ENCODE data around the gene ENDOD1.
A peak's percentile ranks its signal among the peaks of the same experiment; 100 is the strongest.
"Not testable (repeated sequence)": the region's sequence is repeated elsewhere in the genome, so short reads cannot be mapped to it uniquely, and the experiment has no call there.

ENDOD1 gene

DNA sequence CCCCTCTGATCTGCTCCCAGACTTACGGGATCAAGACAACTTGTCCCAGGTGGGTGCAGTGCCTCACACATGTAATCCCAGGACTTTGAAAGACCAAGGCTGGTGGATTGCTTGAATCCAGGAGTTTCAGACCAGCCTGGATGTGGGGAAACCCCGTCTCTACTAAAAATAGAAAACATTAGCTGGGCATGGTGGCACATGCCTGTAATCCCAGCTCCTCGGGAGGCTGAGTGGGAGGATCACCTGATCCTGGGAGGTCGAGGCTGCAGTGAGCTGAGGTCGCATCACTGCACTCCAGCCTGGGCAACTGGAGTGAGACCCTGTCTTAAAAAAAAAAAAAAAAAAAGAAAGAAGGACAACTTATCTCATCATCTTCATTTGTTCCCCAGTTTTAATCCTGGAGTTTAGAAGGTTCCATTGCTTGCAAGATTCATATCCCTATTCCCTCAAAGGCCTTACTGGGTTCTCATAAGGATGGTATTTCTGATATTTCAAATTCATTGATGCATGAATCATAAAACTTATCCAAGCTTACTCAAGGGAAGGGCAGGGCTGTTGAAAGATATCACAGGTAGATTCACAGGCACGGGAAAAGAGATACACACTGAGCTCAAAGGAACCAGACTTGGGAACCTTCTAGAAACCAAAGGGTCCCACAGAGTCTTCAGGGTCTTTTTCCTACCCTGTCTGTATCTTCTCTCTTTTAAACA, 14.6 kb downstream of the ENDOD1 start:
- DNase-seq (ENCODE audit: low read depth in 2 of 2): no peak

- DNase-seq (ENCODE audit: low read depth in 2 of 2): no peak
Measured at GRCh38 chr11:95104856-95105255, 15.2 kb downstream of the ENDOD1 start.

DNA sequence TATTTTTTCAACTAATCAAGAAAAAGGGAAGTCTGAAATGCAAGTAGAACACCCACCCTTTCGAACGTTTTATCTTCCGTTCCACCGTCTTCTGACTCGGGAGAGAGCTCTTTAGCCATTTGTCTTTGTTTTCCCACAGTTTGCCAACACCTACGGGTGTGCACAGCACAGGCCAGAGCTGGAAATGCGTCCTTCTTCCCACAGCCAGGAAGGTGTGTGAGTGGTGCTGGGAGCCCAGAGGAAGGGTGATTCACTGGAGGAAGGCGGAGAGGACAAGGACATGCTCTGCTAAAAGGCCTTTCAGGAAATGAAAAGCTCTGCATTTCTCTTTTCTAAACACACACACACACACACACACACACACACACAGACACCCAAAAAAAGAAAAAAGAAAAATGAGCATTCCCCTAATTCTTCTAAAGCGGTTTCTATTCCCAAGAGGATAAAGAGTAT, 18.5 kb downstream of the ENDOD1 start:
- DNase-seq (ENCODE audit: low read depth in 2 of 2): peak in 1 of 2 experiments; percentile 12

- peak in 1 of 2 experiments; percentile 10 for DNase-seq (ENCODE audit: low read depth in 2 of 2)
Measured at GRCh38 chr11:95108671-95109551, 19.3 kb downstream of the ENDOD1 start.

DNA sequence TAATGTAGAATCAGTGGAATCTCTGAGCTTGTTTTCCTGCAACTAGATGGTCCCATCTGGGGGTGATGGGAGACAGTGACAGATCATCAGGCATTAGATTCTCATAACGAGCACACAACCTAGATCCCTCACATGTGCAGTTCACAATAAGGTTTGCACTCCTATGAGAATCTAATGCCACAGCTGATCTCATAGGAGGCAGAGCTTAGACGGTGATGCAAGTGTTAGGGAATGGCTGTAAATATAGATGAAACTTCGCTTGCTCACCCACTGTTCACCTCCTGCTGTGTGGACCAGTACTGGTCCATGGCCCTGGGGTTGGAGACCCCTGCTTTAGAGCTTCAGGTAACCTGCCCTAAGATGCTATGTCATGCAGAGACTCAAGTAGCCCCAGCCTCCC, 21.8 kb downstream of the ENDOD1 start:
- DNase-seq (ENCODE audit: low read depth in 2 of 2): not testable (repeated sequence)

DNA sequence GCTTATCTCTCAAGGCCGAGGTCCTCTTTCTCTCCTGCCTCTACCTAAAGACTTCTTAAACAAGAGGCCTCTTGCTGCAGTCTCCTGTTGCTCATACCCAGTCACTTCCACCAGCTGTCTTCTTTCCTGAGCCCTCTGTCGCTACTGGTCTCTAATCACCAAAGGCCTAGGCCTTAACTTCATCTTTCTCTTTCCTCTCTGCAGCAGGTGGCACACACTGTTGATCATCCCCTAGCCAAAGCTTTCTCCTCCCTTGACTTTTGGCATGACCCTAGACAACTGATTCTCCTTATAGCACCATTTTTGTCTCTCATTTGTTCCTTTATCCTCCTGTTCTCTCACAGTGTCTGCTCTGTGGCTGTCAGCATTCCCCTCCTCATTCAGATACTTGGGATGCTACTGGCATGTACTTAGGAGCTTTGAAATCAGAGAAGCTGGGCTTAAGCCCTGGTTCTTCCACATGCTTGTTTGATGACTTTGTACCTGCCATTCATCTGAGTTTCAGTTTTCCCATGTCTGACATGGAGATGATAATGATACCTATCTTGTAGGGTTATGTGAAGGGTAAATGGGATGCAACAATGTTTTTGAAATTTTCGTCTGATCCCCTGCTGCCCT, 22.4 kb downstream of the ENDOD1 start:
- no peak for DNase-seq (ENCODE audit: low read depth in 2 of 2)

GRCh38 chr11:95115597-95115996, 26.0 kb downstream of the ENDOD1 start:
- no peak for DNase-seq (ENCODE audit: low read depth in 2 of 2)

DNA sequence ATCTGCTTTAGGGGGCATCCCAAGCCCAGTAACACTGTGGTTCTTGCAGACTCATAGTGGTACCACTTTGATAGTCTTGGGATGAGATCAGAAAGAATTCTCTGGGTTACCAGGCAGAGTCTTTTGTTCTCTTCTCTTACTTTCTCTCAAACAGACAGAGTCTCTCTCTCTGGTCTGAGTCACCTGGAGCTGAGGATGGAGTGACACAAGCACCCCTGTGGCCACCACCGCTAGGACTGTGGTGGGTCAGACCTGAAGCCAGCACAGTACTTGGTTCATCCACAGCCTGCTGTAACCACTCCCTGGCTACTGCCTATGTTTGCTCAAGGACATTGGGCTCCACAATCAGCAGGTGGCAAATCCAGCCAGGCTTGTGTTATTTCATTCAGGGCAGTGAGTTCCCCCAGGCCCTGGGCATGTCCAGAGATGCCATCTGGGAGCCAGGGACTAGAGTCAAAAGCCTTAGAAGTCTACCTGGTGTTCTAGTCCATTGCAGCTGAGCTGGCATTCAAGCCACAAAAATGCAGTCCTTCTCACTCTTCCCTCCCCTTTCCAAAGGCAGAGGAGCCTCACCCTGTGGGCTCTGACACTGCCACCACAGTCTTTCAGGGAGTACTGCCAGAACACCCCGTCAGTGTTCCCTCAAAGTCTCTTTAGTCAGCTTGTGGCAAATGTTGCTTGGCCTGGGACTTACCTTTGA, 29.9 kb downstream of the ENDOD1 start:
- no peak for DNase-seq (ENCODE audit: low read depth in 2 of 2)

- DNase-seq (ENCODE audit: low read depth in 2 of 2): no peak
Measured at GRCh38 chr11:95121698-95122097, 32.1 kb downstream of the ENDOD1 start.

- no peak for DNase-seq (ENCODE audit: low read depth in 2 of 2)
Measured at GRCh38 chr11:95123556-95123955, 33.9 kb downstream of the ENDOD1 start.

GRCh38 chr11:95128602-95129001, 39.0 kb downstream of the ENDOD1 start:
- no peak for DNase-seq (ENCODE audit: low read depth in 2 of 2)

DNA sequence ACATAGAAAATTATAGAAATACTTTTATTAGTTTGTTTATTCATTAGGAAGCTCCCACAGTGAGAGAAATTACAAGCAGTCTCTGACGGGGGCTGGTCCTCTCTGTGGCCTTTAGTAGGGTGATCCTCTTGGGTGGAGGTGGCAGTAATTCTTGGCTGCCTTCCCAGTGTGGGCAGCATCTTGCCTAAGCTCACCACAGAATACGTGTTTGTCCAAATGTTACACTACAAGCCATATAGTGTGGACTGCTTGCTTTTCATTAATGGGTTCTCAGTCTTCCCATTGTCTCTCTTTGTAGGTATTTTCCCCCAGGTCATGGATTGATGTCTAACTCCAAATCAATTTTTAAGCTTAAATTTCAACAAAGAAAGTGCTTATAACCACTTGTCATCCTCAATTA, 43.3 kb downstream of the ENDOD1 start:
- no peak for DNase-seq (ENCODE audit: low read depth in 2 of 2)

- peak in 1 of 2 experiments; percentile 43 for DNase-seq (ENCODE audit: low read depth in 2 of 2)
Measured at GRCh38 chr11:95134491-95134890, 44.8 kb downstream of the ENDOD1 start.

- no peak for DNase-seq (ENCODE audit: low read depth in 2 of 2)
Measured at GRCh38 chr11:95135155-95135554, 45.5 kb downstream of the ENDOD1 start.

DNA sequence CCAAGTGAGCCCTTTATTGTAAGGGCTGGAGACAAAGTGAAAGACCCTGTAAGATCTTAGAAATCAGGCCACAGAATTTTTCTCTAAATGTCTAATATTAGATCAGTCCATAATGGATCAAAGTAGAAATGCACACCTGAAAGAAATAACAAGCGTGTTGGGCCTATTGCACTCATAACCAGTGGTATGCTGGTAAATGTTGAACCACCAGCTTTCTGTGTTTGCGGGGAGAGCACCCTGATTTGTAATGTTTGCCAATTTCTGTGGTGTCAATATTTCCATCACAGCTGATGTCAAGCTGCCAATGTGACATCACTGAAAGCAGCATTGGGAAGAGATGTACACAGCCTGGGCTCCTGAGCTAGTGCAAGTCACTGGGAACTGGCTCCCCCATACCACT, 46.2 kb downstream of the ENDOD1 start:
- DNase-seq (ENCODE audit: low read depth in 2 of 2): no peak

DNA sequence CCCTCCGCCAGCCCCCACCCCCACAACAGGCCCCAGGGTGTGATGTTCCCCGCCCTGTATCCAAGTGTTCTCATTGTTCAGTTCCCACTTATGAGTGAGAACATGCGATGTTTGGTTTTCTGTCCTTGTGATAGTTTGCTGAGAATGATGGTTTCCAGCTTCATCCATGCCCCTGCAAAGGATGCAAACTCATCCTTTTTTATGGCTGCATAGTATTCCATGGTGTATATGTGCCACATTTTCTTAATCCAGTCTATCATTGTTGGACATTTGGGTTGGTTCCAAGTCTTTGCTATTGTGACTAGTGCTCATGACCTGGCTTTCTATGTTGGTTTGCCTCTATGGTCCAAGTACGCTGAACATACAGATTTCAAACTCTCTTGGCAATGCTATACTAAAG, 47.1 kb downstream of the ENDOD1 start:
- DNase-seq (ENCODE audit: low read depth in 2 of 2): not testable (repeated sequence)

DNA sequence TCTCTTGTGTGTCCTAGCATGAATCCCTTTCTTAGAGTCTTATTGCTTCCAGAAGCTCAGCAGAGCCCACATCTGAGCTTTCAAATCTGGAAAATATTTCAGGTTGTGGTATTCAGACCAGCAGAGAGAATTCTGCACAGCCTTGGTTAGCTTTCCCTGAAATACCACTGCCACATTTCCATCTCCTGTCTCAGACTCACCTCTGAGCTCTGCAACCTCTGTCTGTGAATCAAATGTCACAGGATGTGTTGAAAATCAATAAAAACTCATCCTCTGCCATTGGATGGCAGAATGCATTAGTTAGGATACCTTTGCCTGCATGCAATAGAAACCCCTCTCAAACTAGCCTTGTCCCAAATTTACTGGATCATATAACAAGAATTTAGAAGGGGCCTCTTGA, 47.7 kb downstream of the ENDOD1 start:
- DNase-seq (ENCODE audit: low read depth in 2 of 2): no peak

- no peak for DNase-seq (ENCODE audit: low read depth in 2 of 2)
Measured at GRCh38 chr11:95138448-95138847, 48.8 kb downstream of the ENDOD1 start.

GRCh38 chr11:95140397-95141033, 50.9 kb downstream of the ENDOD1 start:
- no peak for DNase-seq (ENCODE audit: low read depth in 2 of 2)

DNA sequence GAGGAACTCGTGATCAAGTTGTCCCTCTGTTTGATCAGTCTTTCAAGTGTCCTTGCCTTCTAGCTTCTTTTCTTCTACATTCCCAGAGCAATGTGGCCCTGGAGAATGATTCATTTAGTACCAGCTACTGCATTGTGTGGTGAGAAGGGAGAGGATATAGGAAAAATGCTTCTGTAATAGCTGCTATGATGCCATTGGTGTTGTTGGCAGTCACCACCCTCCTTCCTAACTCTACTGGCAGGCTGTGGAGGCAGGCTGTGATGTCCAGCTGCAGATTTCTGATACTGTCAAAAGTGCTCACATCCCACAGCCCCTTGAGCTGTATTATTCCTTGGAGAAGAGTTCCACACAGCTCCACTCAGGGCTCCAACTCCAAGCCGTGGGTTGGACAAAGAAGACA, 52.8 kb downstream of the ENDOD1 start:
- no peak for DNase-seq (ENCODE audit: low read depth in 2 of 2)

- DNase-seq (ENCODE audit: low read depth in 2 of 2): no peak
Measured at GRCh38 chr11:95143106-95143681, 53.5 kb downstream of the ENDOD1 start.

Measured in fibroblast of skin of left quadriceps (primary cell).